Skeletal muscle satellite cell (primary cell): Measurements from ENCODE around the gene NDUFS3.

Experiments
- H3K27me3 ChIP-seq: 2 replicates; pipeline ENCODE4 v1.7.0; 2013; ENCODE audit warnings: low read length; ENCODE audit not compliant: control insufficient read depth, insufficient read depth
- H3K36me3 ChIP-seq: 2 replicates; pipeline ENCODE4 v1.7.0; 2013; ENCODE audit warnings: mild to moderate bottlenecking, control low read depth, low read length; ENCODE audit not compliant: insufficient read depth
- H3K4me1 ChIP-seq: 2 replicates; pipeline ENCODE4 v1.7.0; 2013; ENCODE audit warnings: low read length; ENCODE audit not compliant: control insufficient read depth, insufficient read depth
- H3K4me2 ChIP-seq: 2 replicates; pipeline ENCODE4 v1.7.0; 2013; ENCODE audit warnings: mild to moderate bottlenecking, low read length
- H3K4me3 ChIP-seq: 2 replicates; pipeline ENCODE4 v1.7.0; 2013; ENCODE audit warnings: low read length
- H3K9ac ChIP-seq: 2 replicates; pipeline ENCODE4 v1.7.0; 2013; ENCODE audit warnings: mild to moderate bottlenecking, low read depth, low read length, moderate library complexity
- H3K9me3 ChIP-seq: replicated peaks from 2 replicates; pipeline ENCODE4 v1.7.0; 2013; ENCODE audit warnings: mild to moderate bottlenecking, control low read depth, low read length

NDUFS3 gene

DNA sequence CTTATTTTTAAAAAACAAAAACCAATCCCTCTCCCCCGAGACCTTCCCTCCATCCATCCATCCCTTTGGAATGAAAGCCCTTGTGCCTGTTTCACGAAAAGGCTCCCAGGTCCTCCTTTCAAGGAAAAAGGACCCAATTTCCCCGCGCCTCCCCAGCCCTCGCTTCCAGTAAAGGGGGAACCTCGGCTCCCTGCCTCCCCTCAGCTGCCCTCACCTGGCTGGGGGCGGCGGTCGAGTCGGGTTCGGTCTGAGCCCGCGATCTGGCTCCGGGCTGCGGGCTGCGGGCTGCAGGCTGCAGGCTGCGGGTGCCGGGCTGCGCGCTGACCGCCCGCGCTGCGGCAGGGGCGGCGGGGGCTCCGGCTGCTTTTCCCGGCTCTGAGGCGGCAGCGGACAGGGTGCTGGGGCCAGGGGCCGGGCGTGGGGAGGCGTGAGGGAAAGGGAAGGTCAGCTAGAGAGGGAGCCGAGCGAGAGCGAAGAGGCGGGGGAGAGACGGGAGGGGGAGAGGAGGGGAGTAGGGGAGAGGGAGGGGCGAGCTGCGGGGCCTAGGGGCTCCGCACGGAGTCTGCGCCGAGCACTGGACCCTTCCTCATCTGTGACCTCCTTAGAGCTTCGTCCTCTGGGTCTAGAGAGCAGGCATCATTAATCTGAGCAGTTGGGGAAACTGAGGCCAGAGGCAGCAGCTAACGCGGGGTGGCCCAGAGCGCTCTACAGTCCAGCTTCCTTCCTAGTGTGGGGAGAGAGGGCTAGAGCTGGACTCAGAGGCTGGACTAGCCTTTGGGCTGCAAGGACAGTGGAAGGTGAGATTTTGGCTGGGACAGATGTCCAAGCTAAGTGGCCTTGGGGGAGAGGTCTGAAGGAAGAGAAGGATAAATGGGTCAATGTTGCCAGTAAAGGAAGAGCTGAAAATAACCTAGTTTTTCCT lies 15.3 kb downstream of the NDUFS3 start, which contains the start of gene C1QTNF4:
C1QTNF4 (minus strand) TSS at position 478 of the 922 bp plus-strand sequence. CDS start 3,601 bp downstream, outside the sequence.
- H3K36me3 ChIP-seq: no peaks in the 10 kb centered on the region
- H3K27me3 ChIP-seq: peaks cover 58% of the 10 kb centered on the region
- H3K4me3 ChIP-seq: peak within 1 kb of the TSS; percentile 26
- H3K9me3 ChIP-seq: no peaks in the 10 kb centered on the region
- H3K4me1 ChIP-seq: peaks cover 6% of the 10 kb centered on the region
- H3K4me2 ChIP-seq: peak within 1 kb of the TSS; percentile 60
- H3K9ac ChIP-seq: no peak within 1 kb of the TSS

DNA sequence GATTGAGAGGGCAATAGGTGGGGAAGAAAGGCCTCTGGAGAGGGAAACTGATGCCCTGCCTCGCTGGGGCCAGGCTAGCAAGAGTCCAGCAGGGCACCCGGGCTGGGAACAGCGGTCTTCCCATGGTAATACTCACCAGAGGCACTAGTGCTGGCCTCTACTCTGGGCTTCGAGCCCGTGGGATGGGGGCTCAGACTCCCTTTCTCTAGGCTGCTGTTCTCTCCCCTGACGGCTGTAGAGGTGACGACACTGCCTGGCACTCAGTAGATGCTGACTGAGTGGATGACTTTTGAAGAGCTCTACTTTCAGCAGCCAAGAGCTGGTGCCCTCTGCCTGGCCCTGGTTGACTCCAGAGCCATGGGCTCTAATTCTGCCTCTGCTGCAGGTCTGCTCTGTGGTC lies 16.2 kb downstream of the NDUFS3 start:
- Histone ChIP-seq H3K4me2 (no peak overlapping the region), H3K4me1 (peaks cover 6% of the 10 kb centered on the region), H3K9ac (no peak overlapping the region)

DNA sequence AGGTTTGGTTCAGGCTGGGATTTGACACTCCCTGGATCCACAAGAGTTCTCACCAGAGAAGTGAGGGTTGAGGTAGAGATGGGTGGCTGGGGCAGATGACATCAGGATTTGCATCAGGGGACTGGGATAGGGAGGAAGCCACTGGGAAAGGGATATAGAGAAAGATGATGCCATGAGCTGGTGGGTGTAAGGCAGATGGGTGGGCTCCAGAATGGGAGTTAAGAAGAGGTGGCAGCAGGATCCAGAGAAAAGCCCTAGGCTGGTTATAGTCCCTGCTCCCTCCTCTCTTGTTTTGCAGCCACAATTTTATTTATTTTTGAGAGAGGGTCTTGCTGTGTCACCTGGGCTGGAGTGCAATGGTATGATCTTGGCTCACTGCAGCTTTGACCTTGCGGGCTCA lies 17.1 kb downstream of the NDUFS3 start:
- Histone ChIP-seq H3K4me3 (no peak overlapping the region), H3K4me1 (peaks cover 6% of the 10 kb centered on the region), H3K36me3 (no peaks in the 10 kb centered on the region), H3K4me2 (no peak overlapping the region), H3K9ac (no peak overlapping the region), H3K9me3 (no peaks in the 10 kb centered on the region), H3K27me3 (peaks cover 46% of the 10 kb centered on the region)

More for the DNA sequence above, 16.2 kb downstream of the NDUFS3 start:
- Histone ChIP-seq H3K27me3 (peaks cover 49% of the 10 kb centered on the region), H3K36me3 (no peaks in the 10 kb centered on the region), H3K9me3 (no peaks in the 10 kb centered on the region), H3K4me3 (no peak overlapping the region)

DNA sequence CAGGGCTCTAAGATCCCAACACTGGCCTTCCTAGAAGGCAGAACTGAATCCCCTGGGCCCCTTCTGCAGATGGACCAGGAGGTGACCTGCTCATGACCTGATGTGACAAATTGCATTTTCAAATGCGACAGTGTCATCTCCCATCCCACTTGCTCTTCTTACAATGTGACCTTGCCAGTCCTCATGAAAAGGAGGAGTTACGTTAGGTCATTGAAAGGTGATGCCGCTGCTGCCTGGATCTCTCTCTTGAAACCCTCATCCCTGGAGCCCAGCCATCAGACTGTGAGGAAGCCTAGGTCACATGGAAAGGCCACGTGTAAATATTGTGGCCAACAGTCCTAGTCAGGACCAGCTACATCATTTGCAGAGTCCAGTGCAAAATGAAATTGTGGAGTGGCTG lies 21.0 kb downstream of the NDUFS3 start:
- H3K4me2 ChIP-seq: no peak overlapping the region
- H3K9ac ChIP-seq: no peak overlapping the region
- H3K27me3 ChIP-seq: peaks cover 13% of the 10 kb centered on the region
- H3K4me3 ChIP-seq: no peak overlapping the region
- H3K36me3 ChIP-seq: no peaks in the 10 kb centered on the region
- H3K9me3 ChIP-seq: no peaks in the 10 kb centered on the region
- no peaks in the 10 kb centered on the region for H3K4me1 ChIP-seq

DNA sequence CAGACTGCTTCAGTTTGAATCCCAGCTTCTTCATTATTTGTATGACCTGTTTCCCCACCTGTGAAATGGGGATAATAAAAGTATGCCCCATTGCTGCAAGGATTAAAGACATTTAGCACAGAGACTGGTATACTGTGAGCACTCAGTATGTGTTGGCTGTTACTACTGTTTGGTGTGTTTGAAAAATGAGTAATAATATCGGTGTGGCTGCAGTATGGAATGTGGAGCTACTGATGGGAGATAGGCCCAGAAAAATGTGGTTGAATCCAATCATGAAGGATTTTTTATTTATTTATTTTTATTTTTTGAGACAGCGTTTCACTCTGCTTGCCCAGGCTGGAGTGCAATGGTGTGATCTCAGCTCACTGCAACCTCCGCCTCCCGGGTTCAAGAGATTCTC lies 24.4 kb downstream of the NDUFS3 start:
- H3K4me3 ChIP-seq: no peak overlapping the region
- H3K9ac ChIP-seq: no peak overlapping the region
- H3K36me3 ChIP-seq: no peaks in the 10 kb centered on the region
- H3K4me2 ChIP-seq: no peak overlapping the region
- H3K9me3 ChIP-seq: no peaks in the 10 kb centered on the region
- peaks cover 19% of the 10 kb centered on the region for H3K4me1 ChIP-seq
- H3K27me3 ChIP-seq: no peaks in the 10 kb centered on the region

DNA sequence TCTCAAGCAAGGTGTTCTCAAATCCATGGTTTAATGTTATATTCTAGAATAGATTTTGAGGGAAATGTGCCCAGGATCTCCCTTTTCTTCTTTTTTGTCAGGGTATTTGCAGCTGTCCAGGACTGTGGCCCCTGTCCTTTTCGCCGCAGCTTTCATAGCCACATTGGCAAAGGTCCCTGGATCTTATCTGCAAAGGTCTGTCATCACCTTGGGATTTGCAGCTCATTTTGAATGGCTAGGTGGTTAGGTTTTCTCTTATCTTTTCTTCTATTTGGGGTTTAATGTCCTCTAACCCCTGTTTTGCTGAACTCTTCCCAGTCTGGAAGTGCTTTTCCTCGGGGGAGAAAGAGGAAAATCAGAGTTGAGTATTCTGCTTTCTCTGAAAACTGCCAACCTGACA lies 27.0 kb downstream of the NDUFS3 start:
- no peaks in the 10 kb centered on the region for H3K9me3 ChIP-seq
- H3K9ac ChIP-seq: no peak overlapping the region
- no peaks in the 10 kb centered on the region for H3K27me3 ChIP-seq
- peaks cover 21% of the 10 kb centered on the region for H3K4me1 ChIP-seq
- H3K4me2 ChIP-seq: no peak overlapping the region
- H3K4me3 ChIP-seq: no peak overlapping the region
- no peaks in the 10 kb centered on the region for H3K36me3 ChIP-seq

DNA sequence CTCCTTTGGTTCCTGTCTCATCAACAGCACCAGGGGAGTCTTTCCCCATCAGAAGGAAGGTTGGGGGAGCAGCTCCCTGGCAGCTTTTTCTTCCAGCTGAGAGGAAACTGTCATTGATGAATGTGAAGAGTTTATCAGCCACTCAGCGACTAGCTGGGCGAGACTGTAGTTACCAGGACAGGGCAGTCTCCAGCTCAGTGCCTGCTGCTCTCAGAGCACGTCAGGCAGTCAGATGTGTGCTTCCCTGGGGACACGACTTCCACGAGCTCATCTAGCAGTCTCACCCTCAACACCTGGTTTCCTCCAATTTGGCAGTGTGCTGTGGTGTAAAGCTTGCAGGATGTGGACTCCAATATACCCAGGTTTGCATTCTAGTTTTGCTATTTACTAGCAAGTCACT lies 27.9 kb downstream of the NDUFS3 start:
- peak overlapping the region; percentile 58 for H3K4me2 ChIP-seq
- no peaks in the 10 kb centered on the region for H3K36me3 ChIP-seq
- peaks cover 21% of the 10 kb centered on the region for H3K4me1 ChIP-seq
- H3K4me3 ChIP-seq: peak overlapping the region; percentile 13
- H3K27me3 ChIP-seq: no peaks in the 10 kb centered on the region
- no peaks in the 10 kb centered on the region for H3K9me3 ChIP-seq
- no peak overlapping the region for H3K9ac ChIP-seq

DNA sequence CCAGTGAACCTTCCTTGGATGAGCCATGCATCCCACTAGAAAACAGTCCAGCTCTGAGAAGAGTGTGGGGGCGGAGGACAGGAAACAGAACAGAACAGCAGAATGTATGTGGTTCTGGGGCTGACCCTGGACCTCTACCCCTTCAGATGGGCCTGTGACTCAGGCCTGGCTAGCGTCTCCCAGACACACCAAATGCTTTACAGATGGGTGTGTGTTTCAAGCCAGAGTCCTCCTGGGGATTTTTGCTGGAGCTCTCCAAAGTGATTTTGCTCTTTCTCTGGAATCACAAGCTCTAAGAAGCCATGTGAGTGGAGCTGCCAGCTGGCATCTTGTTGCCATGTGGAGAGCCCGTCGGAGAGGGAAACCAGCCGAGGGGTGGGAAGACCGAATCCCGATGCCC lies 28.5 kb downstream of the NDUFS3 start:
- H3K36me3 ChIP-seq: no peaks in the 10 kb centered on the region
- H3K4me1 ChIP-seq: peaks cover 21% of the 10 kb centered on the region
- peak overlapping the region; percentile 58 for H3K4me2 ChIP-seq
- no peaks in the 10 kb centered on the region for H3K9me3 ChIP-seq
- H3K9ac ChIP-seq: no peak overlapping the region
- H3K27me3 ChIP-seq: no peaks in the 10 kb centered on the region
- peak overlapping the region; percentile 13 for H3K4me3 ChIP-seq

DNA sequence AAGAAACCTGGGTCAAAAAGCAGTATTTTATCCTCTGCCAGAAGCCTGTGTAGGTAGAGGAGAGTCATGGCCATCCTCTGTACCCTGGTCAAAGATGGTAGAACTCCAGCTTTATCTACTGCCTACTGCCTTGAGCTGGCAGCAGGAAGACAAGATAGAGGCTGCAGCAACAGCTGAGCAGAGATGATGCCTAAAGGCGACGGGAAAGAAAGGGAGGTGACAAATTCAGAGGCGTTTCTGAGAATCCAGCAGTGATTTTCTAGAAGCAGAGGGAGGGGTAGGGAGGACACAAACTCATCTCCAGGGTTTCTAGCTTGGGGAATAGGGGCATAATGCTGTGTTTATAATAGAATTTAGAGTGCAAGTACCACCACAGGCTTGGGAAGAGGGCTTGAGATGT lies 30.8 kb downstream of the NDUFS3 start:
- Histone ChIP-seq H3K36me3 (no peaks in the 10 kb centered on the region), H3K9me3 (no peaks in the 10 kb centered on the region), H3K4me2 (no peak overlapping the region), H3K27me3 (no peaks in the 10 kb centered on the region), H3K4me1 (peaks cover 21% of the 10 kb centered on the region), H3K4me3 (no peak overlapping the region), H3K9ac (no peak overlapping the region)

DNA sequence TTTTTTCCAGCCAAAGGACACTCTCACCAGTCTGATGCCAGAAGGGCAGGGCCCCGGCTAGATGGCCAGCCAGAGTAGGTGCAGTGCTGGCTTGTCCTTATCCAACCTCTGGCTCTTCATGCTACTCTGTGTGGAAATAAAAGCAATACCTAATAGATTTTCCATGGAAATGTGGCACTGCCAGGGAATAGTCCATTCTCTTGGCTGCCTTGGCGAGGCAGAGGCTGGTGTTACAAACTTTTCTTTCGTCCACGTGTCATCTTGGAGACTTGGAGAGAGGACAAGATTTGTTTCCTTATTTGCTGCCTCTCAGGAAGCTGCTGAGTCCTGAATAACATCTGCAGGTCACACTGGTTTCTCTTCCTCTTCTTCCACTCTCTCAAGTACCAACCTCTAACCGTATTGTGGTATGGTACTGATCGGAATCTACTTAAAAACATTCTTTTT lies 32.5 kb downstream of the NDUFS3 start:
- Histone ChIP-seq H3K4me3 (no peak overlapping the region), H3K9ac (no peak overlapping the region), H3K36me3 (peaks cover 3% of the 10 kb centered on the region), H3K4me2 (no peak overlapping the region), H3K9me3 (no peaks in the 10 kb centered on the region), H3K27me3 (no peaks in the 10 kb centered on the region), H3K4me1 (peaks cover 21% of the 10 kb centered on the region)

DNA sequence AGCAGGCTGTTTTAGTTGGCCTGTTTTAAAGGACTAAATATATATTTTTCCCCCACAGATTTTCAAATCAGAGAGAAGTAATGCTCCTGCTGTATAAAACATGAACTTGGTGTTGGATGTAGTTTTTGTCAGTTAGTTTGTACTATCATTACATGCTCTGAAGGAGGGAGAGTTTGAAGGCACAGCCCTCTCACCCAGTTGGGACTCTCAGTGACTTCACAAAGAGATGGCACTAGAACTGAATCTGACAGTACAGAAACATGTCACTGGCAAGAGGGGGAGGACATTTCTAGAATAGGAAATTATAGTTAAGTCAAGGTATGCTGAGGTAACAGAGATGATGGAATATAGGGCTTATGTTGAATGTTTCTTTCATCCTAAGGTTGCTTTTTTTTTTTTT lies 36.4 kb downstream of the NDUFS3 start:
- Histone ChIP-seq H3K4me3 (no peak overlapping the region), H3K4me1 (peaks cover 14% of the 10 kb centered on the region), H3K9ac (no peak overlapping the region), H3K9me3 (no peaks in the 10 kb centered on the region), H3K4me2 (no peak overlapping the region), H3K36me3 (peaks cover 20% of the 10 kb centered on the region), H3K27me3 (no peaks in the 10 kb centered on the region)
